Keratinocyte (primary cell): ENCODE measurements around the gene KIF26A.

ENCODE experiments used
- CTCF ChIP-seq, 3 experiments: IDR thresholded peaks in 1 of 3; conservative IDR thresholded peaks in 1 of 3; optimal IDR thresholded peaks in 1 of 3; 2 replicates in 2 of 3; 3 replicates in 1 of 3; pipeline versions ENCODE3 to v1.5.1; 2011; ENCODE audit warnings: low read length in 3 of 3, mild to moderate bottlenecking in 3 of 3, moderate library complexity in 2 of 3, control low read depth in 1 of 3, inconsistent platforms in 1 of 3; ENCODE audit not compliant: insufficient read depth in 2 of 3; ENCODE audit errors: extremely low read depth in 1 of 3
- EZH2 ChIP-seq: IDR thresholded peaks from one replicate; pipeline ENCODE4 v1.6.1; 2012; ENCODE audit warnings: inconsistent platforms, mild to moderate bottlenecking, low read length, moderate library complexity

GRCh38 chr14:104103061-104103445 is 35.3 kb upstream of the KIF26A start:
- TF ChIP-seq CTCF (optimal IDR thresholded peaks at IDR 0.05 in 1 of 3, IDR thresholded peaks at IDR 0.05 in 1 of 3, conservative IDR thresholded peaks at IDR 0.05 in 1 of 3; ENCODE audit: extremely low read depth in 1 of 3, insufficient read depth in 2 of 3, low read length in 3 of 3) (no peak), EZH2 (no peak)
